GM18868 (cell line): ENCODE results near the gene C9orf72.

ENCODE experiments used
- ATAC-seq: cut with Tn5 transposase; IDR thresholded peaks from one replicate; pipeline ENCODE4 v1.9.1; 2021; ENCODE audit warnings: mild to moderate bottlenecking, moderate library complexity; ENCODE audit not compliant: unreplicated experiment

C9orf72 gene

GRCh38 chr9:27582794-27583193 lies 9.5 kb upstream of the C9orf72 start:
- no peak for ATAC-seq

GRCh38 chr9:27581826-27582225 lies 8.5 kb upstream of the C9orf72 start:
- no peak for ATAC-seq

GRCh38 chr9:27573634-27574590 lies 631 bp upstream of the C9orf72 start:
- peak; percentile 79 for ATAC-seq

GRCh38 chr9:27572566-27572917 lies 739 bp downstream of the C9orf72 start:
- ATAC-seq, result peak; percentile 48

- no peak for ATAC-seq
Measured at GRCh38 chr9:27572061-27572460, 1.2 kb downstream of the C9orf72 start.

- ATAC-seq, result no peak
Measured at GRCh38 chr9:27571011-27571410, 2.3 kb downstream of the C9orf72 start.

- ATAC-seq, result no peak
Measured at GRCh38 chr9:27569406-27569805, 3.9 kb downstream of the C9orf72 start.

GRCh38 chr9:27566118-27566517 lies 7.2 kb downstream of the C9orf72 start:
- ATAC-seq, result no peak

GRCh38 chr9:27565696-27566095 lies 7.6 kb downstream of the C9orf72 start:
- no peak for ATAC-seq

GRCh38 chr9:27564670-27565069 lies 8.6 kb downstream of the C9orf72 start:
- ATAC-seq, result peak; percentile 46

GRCh38 chr9:27563738-27564430 lies 9.4 kb downstream of the C9orf72 start:
- peak; percentile 13 for ATAC-seq

GRCh38 chr9:27561685-27562084 lies 11.6 kb downstream of the C9orf72 start:
- ATAC-seq, result peak; percentile 75

- ATAC-seq, result no peak
Measured at GRCh38 chr9:27560457-27560856, 12.8 kb downstream of the C9orf72 start.

- peak; percentile 31 for ATAC-seq
Measured at GRCh38 chr9:27558307-27558706, 15.0 kb downstream of the C9orf72 start.

- ATAC-seq, result no peak
Measured at GRCh38 chr9:27556470-27556869, 16.8 kb downstream of the C9orf72 start.

GRCh38 chr9:27554712-27555111 lies 18.6 kb downstream of the C9orf72 start:
- no peak for ATAC-seq

- ATAC-seq, result no peak
Measured at GRCh38 chr9:27549196-27549755, 24.0 kb downstream of the C9orf72 start.

- ATAC-seq, result peak; percentile 59
Measured at GRCh38 chr9:27548055-27548741, 25.1 kb downstream of the C9orf72 start.

- ATAC-seq, result no peak
Measured at GRCh38 chr9:27545471-27545870, 27.8 kb downstream of the C9orf72 start.

GRCh38 chr9:27542508-27542907 lies 30.8 kb downstream of the C9orf72 start:
- no peak for ATAC-seq

- no peak for ATAC-seq
Measured at GRCh38 chr9:27541740-27542139, 31.5 kb downstream of the C9orf72 start.
